ENCODE measurements around the gene CDH4.
"Not testable (repeated sequence)": the region's sequence is repeated elsewhere in the genome, so short reads cannot be mapped to it uniquely, and the experiment has no call there.

Gene CDH4

DNA sequence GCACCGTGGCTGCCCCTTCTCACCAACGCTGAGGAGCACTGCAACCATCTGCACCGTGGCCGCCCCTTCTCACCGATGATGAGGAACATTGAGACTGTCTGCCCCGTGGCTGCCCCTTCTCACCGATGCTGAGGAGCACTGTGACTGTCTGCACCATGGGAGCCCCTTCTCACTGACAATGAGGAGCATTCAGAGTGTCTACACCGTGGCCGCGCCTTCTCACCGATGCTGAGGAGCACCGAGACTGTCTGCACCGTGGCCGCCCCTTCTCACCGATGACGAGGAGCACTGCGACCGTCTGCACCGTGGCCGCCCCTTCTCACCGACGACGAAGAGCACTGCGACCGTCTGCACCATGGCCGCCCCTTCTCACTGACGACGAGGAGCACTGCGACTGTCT, 693.4 kb downstream of the CDH4 start:
- H3K27ac ChIP-seq, H3K4me3 ChIP-seq: not testable (repeated sequence)

DNA sequence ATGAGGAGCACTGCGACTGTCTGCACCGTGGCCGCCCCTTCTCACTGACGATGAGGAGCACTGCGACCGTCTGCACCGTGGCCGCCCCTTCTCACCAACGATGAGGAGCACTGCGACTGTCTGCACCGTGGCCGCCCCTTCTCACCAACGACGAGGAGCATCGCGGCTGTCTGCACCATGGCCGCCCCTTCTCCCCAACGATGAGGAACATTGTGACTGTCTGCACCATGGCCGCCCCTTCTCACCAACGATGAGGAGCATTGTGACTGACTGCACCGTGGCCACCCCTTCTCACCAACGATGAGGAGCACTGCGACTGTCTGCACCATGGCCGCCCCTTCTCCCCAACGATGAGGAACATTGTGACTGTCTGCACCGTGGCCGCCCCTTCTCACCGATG, 696.0 kb downstream of the CDH4 start:
- H3K27ac ChIP-seq, H3K4me3 ChIP-seq: not testable (repeated sequence)

DNA sequence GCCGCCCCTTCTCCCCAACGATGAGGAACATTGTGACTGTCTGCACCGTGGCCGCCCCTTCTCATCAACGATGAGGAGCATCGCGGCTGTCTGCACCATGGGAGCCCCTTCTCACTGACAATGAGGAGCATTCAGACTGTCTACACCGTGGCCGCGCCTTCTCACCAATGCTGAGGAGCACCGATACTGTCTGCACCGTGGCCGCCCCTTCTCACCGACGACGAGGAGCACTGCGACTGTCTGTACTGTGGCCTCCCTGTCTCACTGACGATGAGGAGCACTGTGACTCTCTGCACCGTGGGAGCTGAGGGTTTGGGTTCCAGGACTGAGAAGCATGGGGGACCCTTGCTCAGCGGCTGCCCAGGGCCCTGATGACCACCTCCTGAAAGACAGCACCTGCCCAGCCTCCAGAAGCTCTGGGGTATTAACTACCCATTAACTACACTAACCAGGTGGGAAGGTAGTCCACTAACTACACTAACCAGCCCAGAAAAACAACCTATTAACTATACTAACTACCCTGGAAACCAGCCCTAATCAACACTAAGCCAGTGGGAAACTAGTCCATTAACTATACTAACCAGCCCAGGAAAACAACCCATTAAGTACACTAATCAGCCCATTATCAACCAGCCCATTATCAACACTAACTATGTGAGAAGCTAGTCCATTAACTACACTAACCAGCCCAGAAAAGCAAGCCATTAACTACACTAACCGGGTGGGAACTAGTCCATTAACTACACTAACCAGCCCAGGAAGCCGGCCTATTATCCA, 696.7 kb downstream of the CDH4 start:
- Histone ChIP-seq H3K4me3 (no peak overlapping the region), H3K27ac (no peak overlapping the region)

DNA sequence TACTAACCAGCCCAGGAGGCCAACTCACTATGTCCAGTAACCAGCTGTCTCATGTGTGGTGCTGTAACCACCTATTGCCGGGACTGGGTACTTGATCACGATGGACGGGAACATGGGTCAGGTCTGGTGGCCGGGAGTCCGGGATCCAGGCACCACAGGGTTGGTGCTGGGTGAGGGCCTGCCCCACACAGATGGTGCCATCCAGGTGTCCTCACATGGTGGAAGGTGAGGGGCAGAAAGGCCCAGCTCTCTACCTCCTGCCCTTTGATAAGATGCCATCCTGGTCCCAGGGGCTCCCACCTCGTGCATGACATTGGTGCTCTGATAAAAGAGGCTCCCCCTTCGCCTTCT, 697.3 kb downstream of the CDH4 start:
- Histone ChIP-seq H3K4me3 (no peak overlapping the region), H3K27ac (no peak overlapping the region)

DNA sequence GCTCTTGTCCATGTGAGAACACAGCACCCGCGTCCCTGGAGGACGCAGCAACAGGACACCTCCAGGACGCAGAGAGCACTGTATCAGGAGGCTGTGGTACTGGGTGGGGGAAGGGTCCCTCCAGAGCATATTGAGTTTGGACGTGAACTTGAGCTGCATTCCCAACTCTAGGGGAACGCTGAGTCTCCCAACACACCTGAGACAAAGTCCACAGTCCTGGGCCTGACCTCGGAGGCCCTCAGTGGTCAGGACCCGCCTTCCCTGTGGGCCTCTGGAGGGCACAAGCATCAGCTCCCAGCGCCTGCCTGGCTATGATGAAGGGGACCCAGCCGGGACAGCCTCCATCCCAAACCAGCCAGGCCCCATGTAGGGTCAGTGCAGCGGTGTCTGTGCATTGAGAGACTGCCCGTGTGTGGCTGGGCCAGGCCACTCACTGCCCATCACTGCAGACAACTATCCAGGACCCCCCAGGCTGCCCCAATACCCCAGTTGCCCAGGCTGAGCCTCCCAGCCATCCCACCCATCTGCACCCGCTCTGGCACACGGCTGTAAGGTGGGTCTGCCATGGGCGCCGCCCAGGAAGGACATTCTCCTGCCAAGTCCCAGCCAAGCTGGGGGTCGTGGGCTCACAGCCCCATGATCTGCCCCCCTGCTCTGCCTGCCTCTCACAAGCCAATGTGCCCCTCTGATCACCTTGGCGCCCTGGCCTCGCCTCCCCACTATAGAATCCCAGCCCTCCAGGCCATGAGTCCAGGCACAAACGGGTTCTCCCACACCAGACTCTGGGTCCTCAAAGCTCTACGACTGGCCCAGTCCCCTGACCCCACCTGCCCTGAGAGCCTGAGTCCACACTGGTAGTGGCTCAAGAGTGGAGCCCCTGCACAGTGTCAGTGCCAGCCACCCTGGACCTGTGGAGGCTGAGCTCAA, 697.9 kb downstream of the CDH4 start:
- H3K4me3 ChIP-seq: no peak overlapping the region
- no peak overlapping the region for H3K27ac ChIP-seq

DNA sequence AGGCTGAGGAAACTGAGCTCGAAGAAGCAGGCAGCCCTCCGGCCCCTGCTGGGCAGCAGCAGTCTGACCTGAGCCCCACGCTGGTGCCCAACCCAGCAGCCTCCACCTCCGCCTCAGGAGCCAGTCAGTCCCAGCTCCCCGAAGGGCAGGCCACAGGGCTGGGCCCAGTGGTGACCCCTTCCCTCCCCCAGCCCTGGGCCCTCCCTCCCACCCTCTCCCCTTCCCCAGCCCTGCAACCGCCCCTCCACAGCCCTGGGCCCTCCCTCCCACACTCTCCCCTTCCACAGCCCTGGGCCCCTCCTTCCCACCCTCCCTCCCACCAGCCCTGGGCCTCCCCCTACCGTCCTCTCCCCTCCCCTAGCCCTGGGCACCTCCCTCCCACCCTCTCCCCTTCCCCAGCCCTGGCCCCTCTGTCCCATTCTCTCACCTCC, 698.6 kb downstream of the CDH4 start:
- no peak overlapping the region for H3K4me3 ChIP-seq
- no peak overlapping the region for H3K27ac ChIP-seq

DNA sequence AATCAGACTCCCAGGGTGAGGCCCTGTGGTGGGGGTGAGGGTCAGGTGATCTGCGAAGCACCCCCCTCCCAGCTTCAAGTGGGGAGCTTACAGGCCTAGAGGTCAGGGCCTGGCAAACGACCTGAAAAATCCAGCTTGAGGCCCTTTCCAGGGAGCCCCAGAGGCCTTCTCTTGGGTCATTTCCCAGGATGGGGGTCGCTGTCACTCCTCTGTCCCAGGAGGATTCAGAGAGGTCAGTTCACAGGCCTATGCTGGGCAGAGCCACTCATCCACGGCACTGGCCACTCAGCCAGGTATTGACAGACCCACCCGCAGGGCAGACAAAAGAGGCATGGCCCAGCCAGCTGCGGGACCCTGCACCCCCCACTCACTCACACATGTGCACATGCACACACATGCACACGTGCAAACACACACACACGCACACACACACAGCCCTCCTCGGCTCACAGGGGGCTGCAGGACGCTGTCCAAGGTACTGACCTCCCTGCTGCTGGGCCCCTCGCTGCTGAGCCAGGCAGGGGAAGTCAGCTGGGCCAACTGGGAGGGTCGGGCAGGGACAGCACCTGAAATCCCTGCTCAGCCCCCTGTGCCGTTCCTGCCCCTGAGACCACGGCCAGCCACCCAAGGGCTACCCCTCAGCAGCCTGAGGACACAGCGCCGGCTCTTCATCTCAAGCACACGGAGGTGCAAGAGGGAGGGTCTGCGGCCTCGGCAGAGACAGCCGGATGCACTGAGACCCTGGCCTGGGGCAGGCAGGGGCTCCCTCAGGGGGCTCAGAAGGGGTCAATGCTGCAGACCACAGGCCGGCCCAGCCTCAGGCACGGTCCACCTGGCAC, 699.9 kb downstream of the CDH4 start:
- H3K27ac ChIP-seq: no peak overlapping the region
- no peak overlapping the region for H3K4me3 ChIP-seq

DNA sequence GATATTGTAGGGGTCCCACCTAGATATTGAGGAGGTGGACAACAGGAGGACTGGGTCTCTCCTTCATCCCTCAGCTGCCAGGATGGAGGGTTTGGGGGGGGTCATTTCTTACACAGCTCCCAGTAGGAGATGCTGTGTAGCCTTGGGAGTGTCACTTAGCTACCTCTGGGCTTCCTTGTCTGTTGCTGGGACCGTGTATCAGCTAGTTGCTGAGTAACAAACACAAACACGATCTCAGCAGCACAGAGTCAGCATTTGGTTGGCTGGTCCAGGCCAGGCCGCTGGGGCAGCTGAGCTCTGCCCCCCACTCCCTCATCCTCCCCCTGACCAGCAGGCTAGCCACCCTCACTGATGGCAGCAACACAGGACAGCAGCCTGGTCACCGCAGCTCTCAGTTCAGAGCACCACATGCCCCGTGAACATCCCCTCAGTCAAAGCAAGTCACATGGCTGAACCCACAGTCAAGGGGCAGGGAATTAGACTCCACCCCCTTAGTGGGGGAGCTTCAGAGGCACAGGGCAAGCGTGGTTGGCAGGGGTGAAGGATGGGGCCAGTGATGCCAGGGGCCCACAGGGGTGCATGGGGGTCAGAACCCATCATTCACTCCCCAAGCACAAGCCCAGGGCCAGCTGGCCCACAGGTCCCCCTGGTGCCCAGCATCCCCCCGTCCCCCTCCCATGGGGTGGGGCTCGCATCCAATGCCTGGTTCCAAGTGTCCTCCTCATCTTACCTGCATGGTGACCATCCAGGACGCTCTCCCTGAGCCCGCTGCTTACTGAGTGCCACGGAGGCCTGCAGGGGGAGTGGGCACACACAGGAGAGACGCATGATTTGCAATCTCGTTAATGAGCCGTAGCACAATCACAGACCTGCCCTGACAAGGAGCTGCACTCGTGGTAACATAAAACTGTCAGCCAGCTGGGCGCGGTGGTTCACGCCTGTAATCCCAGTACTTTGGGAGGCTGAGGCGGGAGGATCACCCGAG, 701.3 kb downstream of the CDH4 start:
- Histone ChIP-seq H3K27ac (no peak overlapping the region), H3K4me3 (no peak overlapping the region)

DNA sequence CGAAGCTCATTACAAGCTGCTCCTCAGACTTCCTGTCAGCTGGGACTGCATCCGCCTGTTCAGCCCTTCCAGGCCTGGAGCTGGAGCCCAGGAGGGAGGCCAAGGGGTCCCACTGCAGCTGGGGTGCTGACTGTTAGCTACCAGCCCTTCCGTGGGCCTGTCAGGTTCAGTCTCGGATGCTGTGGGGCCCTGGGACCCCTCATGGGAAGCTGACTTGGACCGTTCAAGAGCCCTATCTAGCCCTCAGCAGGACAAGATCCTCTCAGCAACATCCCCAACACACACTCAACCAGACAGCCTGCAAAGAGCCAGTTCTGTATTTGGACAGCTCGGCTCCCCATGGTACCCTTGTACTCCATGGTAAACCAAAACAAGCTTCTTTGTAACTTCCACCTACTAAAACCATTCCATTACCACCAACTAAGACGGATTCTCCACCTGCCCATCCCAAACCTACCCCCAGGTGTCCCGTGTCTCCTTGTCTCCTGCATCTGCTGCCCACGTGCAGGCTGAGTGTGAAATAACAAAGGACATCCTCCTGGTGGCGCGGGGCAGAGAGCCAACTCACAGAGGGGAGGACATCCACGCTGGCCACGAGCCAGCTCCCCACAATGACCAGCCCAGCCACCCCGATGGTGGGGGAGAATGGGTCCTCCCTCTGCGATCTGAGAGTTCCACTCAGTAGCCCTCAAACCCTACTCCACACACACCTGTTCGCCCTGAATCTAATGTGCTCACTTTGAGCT, 702.4 kb downstream of the CDH4 start:
- Histone ChIP-seq H3K4me3 (no peak overlapping the region), H3K27ac (no peak overlapping the region)

DNA sequence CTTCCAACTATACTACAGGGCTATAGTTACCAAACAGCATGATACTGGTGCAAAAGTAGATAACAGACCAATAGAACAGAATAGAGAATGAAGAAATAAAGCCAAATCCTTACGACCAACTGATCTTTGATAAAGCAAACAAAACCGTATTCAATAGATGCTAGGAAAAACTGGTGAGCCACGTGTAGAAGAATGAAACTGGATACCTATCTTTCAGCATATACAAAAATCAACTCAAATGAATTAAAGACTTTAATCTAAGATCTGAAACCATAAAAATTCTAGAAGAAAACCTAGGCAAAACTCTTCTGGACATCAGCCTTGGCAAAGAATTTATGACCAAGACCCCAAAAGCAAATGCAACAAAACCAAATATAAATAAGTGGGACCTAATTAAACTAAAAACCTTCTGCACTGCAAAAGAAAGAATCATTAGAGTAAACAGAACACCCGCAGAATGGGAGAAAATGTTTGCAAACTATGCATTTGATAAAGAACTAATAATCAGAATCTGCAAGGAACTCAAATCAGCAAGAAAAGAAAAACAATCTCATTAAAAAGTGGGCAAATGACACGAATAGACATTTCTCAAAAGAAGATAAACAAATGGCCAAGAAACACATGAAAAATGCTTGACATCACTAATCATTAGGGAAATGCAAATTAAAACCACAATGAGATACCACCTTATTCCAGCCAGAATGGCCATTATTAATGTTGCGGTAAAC, 703.8 kb downstream of the CDH4 start:
- no peak overlapping the region for H3K27ac ChIP-seq
- H3K4me3 ChIP-seq: no peak overlapping the region

DNA sequence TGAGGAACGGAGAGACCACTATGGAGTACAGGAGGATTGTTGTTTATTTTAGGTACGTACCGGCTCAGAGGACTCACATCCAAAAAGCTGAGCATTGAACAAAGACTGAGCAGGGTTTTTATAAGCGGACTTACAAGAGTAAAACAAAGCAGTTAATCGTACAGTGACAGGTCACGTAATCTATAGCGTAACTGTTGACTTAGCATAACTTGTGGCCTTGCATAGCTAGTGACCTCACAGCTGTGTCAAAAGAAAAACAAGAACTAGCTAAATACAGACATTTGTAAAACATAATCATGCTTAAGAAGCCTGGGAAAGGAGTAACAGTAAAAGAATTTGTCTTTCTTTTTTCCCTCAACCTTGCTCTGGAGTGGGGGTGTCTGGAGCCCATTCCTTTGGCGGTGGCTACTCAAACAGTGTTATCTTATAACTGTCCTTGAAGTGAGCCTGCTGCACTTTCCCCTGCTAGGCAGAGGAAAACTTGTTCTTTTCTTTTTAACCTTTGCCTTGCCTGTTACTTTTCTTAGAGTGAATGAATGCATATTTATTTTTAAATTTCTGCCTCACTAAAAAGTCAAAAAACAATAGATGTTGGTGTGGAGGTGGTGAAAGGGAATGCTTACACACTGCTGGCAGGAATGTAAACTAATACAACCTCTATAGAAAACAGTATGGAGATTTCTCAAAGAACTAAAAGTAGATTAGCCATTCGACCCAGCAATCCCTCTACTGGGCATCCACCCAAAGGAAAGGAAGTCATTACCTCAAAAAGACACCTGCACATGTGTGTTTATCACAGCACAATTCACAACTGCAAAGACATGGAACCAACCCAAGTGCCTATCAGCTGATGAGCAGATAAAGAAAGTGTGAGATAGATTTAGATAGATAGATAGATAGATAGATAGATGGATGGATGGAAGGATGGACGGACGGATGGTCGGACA, 704.6 kb downstream of the CDH4 start:
- Histone ChIP-seq H3K27ac (no peak overlapping the region), H3K4me3 (no peak overlapping the region)

DNA sequence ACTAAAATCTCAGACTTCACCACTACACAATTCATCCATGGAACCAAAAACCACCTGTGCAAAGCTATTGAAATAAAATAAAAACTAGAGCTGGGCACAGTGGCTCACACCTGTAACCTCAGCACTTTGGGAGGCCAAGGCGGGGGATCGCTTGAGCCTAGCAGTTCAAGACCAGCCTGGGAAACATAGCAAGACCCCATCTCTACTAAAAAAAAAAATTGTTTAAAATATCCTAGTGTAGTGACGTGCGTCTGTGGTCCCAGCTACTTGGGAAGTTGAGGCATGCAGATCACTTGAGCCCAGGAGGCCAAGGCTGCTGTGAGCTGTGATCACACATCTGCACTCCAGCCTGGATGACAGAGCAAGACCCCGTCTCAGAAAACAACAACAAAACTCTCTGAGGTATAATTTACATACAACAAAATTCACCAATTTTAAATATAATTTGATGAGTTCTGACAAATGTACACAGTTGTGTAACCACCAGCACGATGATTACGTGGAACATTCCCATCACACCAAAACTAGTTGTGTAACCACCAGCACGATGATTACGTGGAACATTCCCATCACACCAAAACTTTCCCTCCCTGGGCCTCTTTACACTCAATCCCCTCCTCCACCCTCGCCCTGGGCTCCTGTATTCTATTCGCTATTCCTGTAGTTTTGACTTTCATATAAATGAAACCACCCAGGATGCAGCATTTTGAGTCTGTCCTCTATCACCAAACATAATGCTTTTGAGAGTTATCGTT, 706.1 kb downstream of the CDH4 start:
- Histone ChIP-seq H3K4me3 (no peak overlapping the region), H3K27ac (no peak overlapping the region)

DNA sequence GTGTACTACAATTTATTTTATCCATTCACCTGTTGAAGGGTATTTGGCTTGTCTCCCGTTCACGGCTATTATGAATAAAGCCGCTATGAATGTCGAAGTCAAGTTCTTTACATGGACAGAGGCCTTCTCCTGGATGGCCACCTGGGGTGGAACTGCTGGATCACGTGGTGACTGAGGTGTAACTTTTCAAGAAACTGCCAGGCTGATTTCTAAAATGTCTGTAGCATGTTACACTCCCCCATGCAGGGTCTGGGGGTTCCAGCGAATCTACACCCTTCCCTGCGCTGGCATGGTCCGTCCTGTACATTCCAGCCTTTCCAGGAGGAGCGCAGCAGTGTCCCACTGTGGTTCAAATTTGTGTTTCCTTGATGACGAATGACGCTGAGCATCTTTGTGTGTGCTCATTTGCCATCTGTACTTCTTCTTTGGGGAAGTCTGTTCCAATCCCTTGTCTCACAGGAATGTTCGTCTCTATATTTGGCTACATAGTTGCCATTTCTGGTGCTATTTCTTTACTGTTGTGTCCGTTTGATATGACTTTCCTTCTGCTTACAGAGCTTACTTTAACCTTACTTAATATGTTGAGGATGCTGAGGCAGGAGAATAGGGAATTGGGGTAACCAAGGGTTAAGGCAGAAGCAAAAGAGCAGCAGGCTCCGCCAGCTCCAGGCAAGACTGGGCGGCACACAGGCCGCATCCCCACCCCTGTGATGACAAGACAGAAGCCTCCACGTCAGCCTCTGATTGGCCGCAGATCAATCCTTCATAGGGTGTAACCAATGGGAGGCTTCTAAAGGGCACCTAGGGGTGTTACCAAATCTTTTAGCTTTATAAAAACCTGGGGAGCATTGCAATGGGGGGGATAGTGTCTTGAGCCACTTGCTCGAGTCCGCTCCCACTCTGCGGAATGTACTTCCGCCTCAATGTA, 707.0 kb downstream of the CDH4 start:
- Histone ChIP-seq H3K4me3 (no peak overlapping the region), H3K27ac (no peak overlapping the region)

DNA sequence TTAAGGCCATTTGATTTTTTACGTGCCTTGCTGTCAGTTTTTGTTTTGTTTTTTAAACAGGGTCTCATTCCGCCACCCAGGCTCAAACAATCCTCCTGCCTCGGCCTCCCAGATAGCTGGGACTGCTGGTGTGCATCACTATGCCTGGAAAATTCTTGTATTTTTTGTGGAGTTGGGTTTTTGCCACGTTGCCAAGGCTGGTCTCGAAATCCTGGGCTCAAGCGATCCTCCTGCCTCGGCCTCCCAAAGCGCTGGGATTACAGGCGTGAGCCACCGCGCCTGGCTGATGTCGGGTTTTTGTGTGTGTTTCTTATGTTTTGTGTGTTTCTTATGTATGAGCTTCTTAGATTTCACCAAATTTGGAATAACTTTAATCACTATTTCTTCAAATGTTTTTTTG, 708.8 kb downstream of the CDH4 start:
- Histone ChIP-seq H3K27ac (no peak overlapping the region), H3K4me3 (no peak overlapping the region)

DNA sequence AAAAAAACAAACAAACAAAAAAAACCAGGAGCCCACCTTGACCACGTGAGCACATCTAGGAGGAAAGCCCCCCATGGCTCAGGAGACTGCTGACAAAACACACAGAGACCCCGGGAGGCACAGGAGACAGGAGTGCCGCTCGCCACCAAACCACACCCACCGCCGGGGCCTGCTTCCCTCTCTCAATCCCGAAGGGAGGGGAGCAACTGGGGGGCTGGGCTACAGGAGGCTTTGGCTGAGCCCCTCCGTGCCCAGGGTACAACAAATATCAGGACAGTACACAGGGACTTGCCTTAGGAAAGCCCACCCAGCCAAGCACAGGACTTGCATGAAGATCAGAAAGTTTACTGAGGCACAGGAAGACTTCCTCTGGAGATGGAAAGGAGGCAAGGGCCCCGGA, 711.1 kb downstream of the CDH4 start:
- Histone ChIP-seq H3K27ac (no peak overlapping the region), H3K4me3 (no peak overlapping the region)
